Keratinocyte (primary cell): ENCODE results near the gene IFT88. TPM values are rescaled to one million over a fixed set of nuclear protein-coding genes. Genes with fewer than 3 reads are reported as not detected.

Experiments
- DNase-seq: peaks from one replicate; pipeline ENCODE4 v3.0.0-alpha.2; 2011; ENCODE audit warnings: low read depth, missing footprints, low spot score
- FAIRE-seq: peaks from 2 replicates; lab custom pipeline; 2011; peaks lifted over from hg19 to GRCh38; lab: Jason Lieb, UNC
- H2AFZ ChIP-seq: 2 replicates; pipeline ENCODE4 v1.6.0; 2012; ENCODE audit warnings: low read length, control low read depth, inconsistent platforms; ENCODE audit not compliant: control insufficient read depth
- H3K27ac ChIP-seq: 2 replicates; pipeline ENCODE4 v1.5.1; 2011; ENCODE audit warnings: low read length; ENCODE audit not compliant: control insufficient read depth, insufficient read depth
- H3K27me3 ChIP-seq: 3 replicates; pipeline ENCODE4 v1.6.0; 2011; ENCODE audit warnings: low read length; ENCODE audit not compliant: control insufficient read depth, insufficient read depth; ENCODE audit errors: extremely low read depth
- H3K36me3 ChIP-seq, 2 experiments: 2 replicates in 1 of 2; 3 replicates in 1 of 2; pipeline ENCODE4 v1.5.1; 2011; ENCODE audit warnings: low read length in 2 of 2, mild to moderate bottlenecking in 1 of 2; ENCODE audit not compliant: control insufficient read depth in 2 of 2, insufficient read depth in 2 of 2; ENCODE audit errors: extremely low read depth in 1 of 2
- H3K4me1 ChIP-seq: 3 replicates; pipeline ENCODE4 v1.5.1; 2011; ENCODE audit warnings: low read length; ENCODE audit not compliant: control insufficient read depth, insufficient read depth; ENCODE audit errors: extremely low read depth
- H3K4me2 ChIP-seq: 3 replicates; pipeline ENCODE4 v1.6.0; 2011; ENCODE audit warnings: low read depth, low read length; ENCODE audit not compliant: control insufficient read depth, insufficient read depth; ENCODE audit errors: extremely low read depth
- H3K4me3 ChIP-seq, 3 experiments: fragments of 200-600 bp in 1 of 3; sonication (generic) in 1 of 3; 2 replicates in 2 of 3; 3 replicates in 1 of 3; pipeline ENCODE4 v1.5.1; 2011 to 2016; ENCODE audit warnings: low read length in 3 of 3, mild to moderate bottlenecking in 3 of 3, control low read depth in 2 of 3, inconsistent platforms in 1 of 3, low read depth in 1 of 3, mixed read lengths in 1 of 3, mixed run types in 1 of 3, moderate library complexity in 1 of 3; ENCODE audit not compliant: control insufficient read depth in 2 of 3, insufficient read depth in 2 of 3; ENCODE audit errors: extremely low read depth in 1 of 3
- H3K79me2 ChIP-seq: 2 replicates; pipeline ENCODE4 v1.6.0; 2012; ENCODE audit warnings: low read length; ENCODE audit not compliant: control insufficient read depth, insufficient read depth
- H3K9ac ChIP-seq: 3 replicates; pipeline ENCODE4 v1.6.0; 2011; ENCODE audit warnings: low read length; ENCODE audit not compliant: control insufficient read depth, insufficient read depth; ENCODE audit errors: extremely low read depth
- H3K9me1 ChIP-seq: 3 replicates; pipeline ENCODE4 v1.6.0; 2011; ENCODE audit warnings: low read length; ENCODE audit not compliant: control insufficient read depth, insufficient read depth; ENCODE audit errors: extremely low read depth
- H3K9me3 ChIP-seq: 2 replicates; pipeline ENCODE4 v1.5.1; 2012; ENCODE audit warnings: low read depth, low read length; ENCODE audit not compliant: control insufficient read depth
- H4K20me1 ChIP-seq: 3 replicates; pipeline ENCODE4 v1.6.0; 2011; ENCODE audit warnings: low read length; ENCODE audit not compliant: control insufficient read depth, insufficient read depth; ENCODE audit errors: extremely low read depth
- CTCF ChIP-seq, 3 experiments: IDR thresholded peaks in 1 of 3; conservative IDR thresholded peaks in 1 of 3; optimal IDR thresholded peaks in 1 of 3; 2 replicates in 2 of 3; 3 replicates in 1 of 3; pipeline versions ENCODE3 to v1.5.1; 2011; ENCODE audit warnings: low read length in 3 of 3, mild to moderate bottlenecking in 3 of 3, moderate library complexity in 2 of 3, control low read depth in 1 of 3, inconsistent platforms in 1 of 3; ENCODE audit not compliant: insufficient read depth in 2 of 3; ENCODE audit errors: extremely low read depth in 1 of 3
- EZH2 ChIP-seq: IDR thresholded peaks from one replicate; pipeline ENCODE4 v1.6.1; 2012; ENCODE audit warnings: inconsistent platforms, mild to moderate bottlenecking, low read length, moderate library complexity
- dilution Hi-C: fragments of 300-500 bp; cut with MboI; formaldehyde crosslinking; loops from one replicate; pipeline ENCODE4 v1.7.0; 2020; ENCODE audit warnings: low sequenced_read_pairs; ENCODE audit not compliant: extremely low pct_ligation_motif_present
- polyA plus RNA-seq, 5 experiments: library from polyadenylated mRNA; depleted of rRNA in 3 of 5; stranded (reverse) in 3 of 5; stranded (forward) in 1 of 5; unstranded in 1 of 5; fragments of >200 nt; gene quantifications; 1 replicate in 1 of 5; 2 replicates in 3 of 5; 3 replicates in 1 of 5; pipeline versions ENCODE4 v1.2.1 to v1.2.3, GENCODE V29; 2011 to 2012; ENCODE audit warnings: missing spikeins in 2 of 5, low read depth in 1 of 5, low replicate concordance in 1 of 5

IFT88 gene
- polyA plus RNA-seq, 1 donor (not counting 4 experiments of a cell fraction or from before 2014, with no cell fraction given) = 9.5 TPM

- Histone ChIP-seq H3K79me2 (no peaks in the 10 kb centered on the region), H2AFZ (no peak overlapping the region), H3K27me3 (no peaks in the 10 kb centered on the region), H3K27ac (no peak overlapping the region), H3K9me3 (no peaks in the 10 kb centered on the region), H3K4me1 (no peaks in the 10 kb centered on the region), H3K9ac (no peak overlapping the region), H3K4me3 (no peak overlapping the region), H3K9me1 (no peaks in the 10 kb centered on the region), H4K20me1 (no peaks in the 10 kb centered on the region), H3K36me3 (no peaks in the 10 kb centered on the region), H3K4me2 (no peak overlapping the region)
- DNase-seq (no peak), FAIRE-seq (no peak)
- no peak for TF ChIP-seq EZH2
- TF ChIP-seq CTCF (optimal IDR thresholded peaks at IDR 0.05 in 1 of 3, IDR thresholded peaks at IDR 0.05 in 1 of 3, conservative IDR thresholded peaks at IDR 0.05 in 1 of 3; ENCODE audit: extremely low read depth in 1 of 3, insufficient read depth in 2 of 3, low read length in 3 of 3) = no peak
- dilution Hi-C loops = no loop called here
These were observed 32.8 kb upstream of the IFT88 start for GRCh38 chr13:20534038-20534608.

- Histone ChIP-seq H3K4me2 (no peak overlapping the region), H3K79me2 (no peaks in the 10 kb centered on the region), H3K4me3 (no peak overlapping the region), H3K36me3 (no peaks in the 10 kb centered on the region), H3K4me1 (no peaks in the 10 kb centered on the region), H3K9me1 (no peaks in the 10 kb centered on the region), H3K9me3 (no peaks in the 10 kb centered on the region), H2AFZ (no peak overlapping the region), H4K20me1 (no peaks in the 10 kb centered on the region), H3K27ac (no peak overlapping the region), H3K27me3 (no peaks in the 10 kb centered on the region), H3K9ac (no peak overlapping the region)
- DNase-seq (no peak), FAIRE-seq (no peak)
- dilution Hi-C loops = no loop called here
- TF ChIP-seq EZH2 (no peak), CTCF (optimal IDR thresholded peaks at IDR 0.05 in 1 of 3, IDR thresholded peaks at IDR 0.05 in 1 of 3, conservative IDR thresholded peaks at IDR 0.05 in 1 of 3; ENCODE audit: extremely low read depth in 1 of 3, insufficient read depth in 2 of 3, low read length in 3 of 3) (no peak)
These were observed 30.0 kb upstream of the IFT88 start for GRCh38 chr13:20536992-20537391.
